Dermis microvascular lymphatic vessel endothelial cell (primary cell): ENCODE measurements around the gene GPRC5D. TPM values are rescaled to one million over a fixed set of nuclear protein-coding genes. Genes with fewer than 3 reads are reported as not detected.

ENCODE experiments used
- DNase-seq, 2 donors: peaks; one replicate each; pipeline versions ENCODE4 v3.0.0 to v3.0.0-alpha.2; 2010; ENCODE audit warnings: low read depth in 2 of 2
- total RNA-seq: library from RNA; depleted of rRNA; stranded (reverse); fragments of >200 nt; gene quantifications from 2 replicates; pipeline ENCODE4 v1.2.1, GENCODE V29; 2014

GPRC5D gene
- not detected in 2 replicates for total RNA-seq

DNA sequence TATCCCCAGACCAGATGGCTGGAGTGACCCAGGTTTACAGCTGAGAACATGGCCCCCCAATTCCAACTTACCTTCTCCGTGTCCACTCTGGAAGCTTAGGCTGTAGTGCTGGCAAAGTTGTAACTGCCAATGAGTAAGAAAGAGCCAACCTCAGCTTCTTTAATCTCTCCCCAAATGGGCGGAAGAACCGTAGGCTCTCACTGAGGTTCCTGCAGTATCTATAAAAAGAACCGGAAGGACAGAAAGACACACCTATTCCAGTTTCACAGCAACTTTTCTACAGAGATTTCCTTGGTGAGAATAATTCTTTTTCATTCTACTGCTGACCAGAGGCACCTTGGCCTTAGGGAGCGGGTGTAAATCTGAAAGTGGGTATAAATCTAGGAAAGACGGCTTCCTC lies at the start of gene GPRC5D:
TSS of gene GPRC5D (minus strand) at position 135 of the 400 bp plus-strand sequence. CDS start 1,786 bp downstream, outside the sequence.
- DNase-seq: no peak

DNA sequence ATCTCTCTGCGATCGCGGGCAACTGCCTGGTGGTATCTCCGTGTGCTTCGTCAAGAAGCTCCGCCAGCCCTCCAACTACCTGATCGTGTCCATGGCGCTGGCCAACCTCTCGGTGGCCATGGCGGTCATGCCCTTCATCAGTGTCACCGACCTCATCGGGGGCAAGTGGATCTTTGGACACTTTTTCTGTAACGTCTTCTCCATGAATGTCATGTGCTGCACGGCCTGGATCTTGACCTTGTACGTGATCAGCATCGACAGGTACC lies 49.7 kb upstream of the GPRC5D start:
- DNase-seq: no peak

DNA sequence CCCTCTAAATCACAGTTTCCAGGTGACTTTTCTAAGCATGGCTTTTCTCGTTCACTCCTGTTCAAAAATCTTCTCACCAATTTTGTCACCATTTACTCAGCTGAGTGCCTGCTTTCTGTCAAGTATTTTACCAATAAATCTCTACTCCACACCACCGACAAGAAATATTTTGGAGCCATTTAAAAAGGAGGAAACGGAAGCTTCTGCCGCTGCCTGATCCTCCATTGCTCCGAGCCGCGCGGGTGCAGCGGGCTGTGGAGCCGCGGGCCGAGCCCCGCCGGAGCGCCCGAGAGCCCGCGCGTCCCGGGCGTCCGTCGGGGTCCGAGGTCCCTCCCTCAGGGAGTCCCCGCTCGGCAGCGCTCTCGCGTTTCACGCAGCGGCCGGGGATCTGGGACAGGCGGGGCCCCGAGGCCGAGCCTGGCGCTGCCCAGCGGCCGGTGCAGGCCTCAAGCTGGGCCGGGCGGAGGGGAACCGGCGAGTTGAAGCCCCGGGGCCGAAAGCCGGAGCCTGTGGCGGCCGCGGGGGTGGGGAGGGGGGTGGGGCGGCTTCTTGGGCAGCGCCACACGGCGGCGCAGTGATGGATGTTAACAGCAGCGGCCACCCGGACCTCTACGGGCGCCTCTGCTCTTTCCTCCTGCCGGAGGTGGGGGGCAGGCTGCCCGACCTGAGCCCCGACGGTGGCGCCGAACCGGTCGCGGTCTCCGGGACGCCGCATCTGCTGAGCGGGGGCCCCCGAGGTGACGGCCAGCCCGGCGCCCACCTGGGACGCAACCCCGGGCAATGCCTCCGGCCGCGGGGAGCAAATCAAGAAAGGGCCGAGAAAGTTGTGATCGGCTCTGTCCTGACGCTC lies 49.2 kb upstream of the GPRC5D start:
- DNase-seq: peak; percentile 20 to 78

DNA sequence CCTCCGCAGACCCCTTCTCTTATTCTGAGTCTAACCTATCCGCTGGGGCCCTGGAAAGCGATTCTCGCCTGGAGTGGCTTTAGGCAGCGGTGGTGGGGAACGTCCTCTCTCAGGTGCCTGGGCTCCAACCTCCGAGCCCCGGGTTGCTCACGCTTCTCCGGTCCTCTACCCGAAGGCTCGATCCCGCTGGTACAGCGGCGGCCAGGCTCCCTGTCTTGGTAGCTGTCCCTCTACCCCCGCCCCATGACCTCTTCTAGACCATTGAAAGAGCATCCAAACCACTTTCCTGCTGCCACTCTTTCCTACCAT lies 48.6 kb upstream of the GPRC5D start:
- peak in 1 of 2 donors; percentile 10 for DNase-seq

DNA sequence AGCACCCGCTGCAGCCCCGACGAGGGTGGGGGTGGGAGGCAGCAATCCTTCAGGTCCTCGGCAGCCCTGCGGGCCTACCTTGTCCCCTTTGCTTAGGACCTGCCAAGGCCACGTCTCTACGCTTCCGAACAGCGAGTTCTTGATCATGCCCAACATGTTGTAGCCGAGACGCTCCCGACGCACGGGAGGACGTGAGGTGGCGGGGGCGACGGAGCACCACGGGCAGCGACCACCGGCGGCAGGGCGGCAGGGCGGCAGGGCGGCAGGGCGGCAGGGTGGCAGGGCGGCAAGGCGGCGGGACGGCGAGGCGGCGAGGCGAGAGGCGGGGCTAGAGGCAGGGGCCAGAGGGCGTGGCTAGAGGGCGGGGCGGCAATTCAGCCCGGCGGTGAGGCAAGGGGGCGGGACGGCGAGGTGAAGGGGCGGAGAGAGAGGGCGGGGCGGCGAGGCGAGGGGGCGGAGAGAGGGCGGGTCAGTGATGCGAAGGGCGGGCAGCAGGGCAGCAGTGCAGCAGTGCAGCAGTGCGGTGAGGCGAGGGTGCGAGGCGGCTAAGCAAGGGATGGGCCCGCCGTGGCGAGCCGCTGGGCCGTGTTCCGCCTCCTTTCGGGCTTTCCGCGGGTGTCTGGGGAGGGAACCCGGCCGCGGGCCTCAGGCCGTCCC lies 48.1 kb upstream of the GPRC5D start, which contains the start of gene HEBP1:
TSS of gene HEBP1 (minus strand) at position 307 of the 657 bp plus-strand sequence. CDS start at position 156, 151 bp downstream.
- DNase-seq: peak; percentile 70 to 95

DNA sequence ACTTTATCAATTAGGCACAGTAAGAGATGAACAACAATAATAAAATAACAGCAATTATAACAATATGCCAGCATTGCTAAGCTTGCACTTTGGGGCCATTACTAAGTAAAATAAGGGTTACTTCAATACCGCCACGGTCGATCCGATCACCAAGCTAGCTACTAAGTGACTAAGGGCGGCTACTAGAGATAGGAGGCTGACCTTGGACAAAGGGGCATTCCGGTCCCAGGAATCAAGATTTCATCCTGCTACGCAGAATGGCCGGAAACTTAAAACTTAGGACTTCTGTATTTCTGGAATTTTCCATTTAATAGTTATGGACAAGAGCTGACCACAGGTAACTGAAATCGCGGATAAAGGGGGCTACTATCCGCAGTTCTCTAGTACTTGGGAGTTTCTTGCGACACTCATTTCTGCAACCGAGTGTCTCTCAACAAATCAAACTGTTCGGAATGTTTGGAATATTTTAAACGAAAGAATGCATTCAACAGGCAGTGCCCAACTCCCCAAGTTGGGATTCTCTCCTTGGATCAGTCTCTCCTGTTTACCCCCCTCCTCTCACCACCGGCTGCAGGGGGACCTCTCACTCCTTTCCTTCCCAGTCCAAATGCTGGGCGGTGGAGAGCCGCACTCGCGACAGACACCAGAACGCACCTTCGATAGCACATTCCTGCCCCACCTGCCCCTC lies 47.4 kb upstream of the GPRC5D start:
- peak in 1 of 2 donors; percentile 32 for DNase-seq

DNA sequence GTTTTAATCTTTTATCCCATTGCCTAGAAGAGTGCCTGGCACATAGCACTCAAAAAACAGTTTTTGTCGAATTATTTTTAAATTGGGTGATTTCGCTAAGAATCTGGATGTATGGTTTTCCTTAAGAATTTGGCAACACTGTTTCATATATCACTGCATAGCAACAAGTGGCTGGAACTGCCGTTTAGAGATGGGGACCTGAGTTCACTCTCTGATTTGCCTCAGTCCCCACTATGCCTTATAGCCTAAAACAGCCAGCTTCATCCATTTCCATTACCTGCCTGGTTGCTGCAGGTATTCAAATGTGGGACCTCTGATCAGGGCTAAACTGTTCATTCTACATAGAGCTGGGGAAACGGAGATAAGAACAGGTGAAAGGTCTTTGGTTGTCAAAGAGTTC lies 46.3 kb upstream of the GPRC5D start:
- DNase-seq: no peak

DNA sequence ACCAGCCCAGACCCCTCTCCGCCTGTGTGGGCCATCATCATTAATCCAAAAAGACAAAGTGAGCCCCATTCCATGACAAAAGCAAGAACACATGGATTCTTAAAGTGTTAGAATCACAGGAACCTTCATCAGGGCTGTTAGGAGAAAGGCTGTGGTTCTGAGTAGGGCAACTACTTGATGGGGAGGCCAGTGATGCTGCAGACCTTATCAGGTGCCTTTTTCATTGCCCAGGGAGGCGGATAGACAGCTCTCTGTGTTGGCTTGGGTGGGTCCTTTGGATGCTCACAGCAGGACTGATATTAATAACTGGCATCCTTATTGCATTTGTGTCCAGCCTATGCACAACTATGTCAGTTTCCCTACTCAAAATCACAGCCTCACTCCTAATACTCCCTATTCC lies 45.8 kb upstream of the GPRC5D start:
- no peak for DNase-seq

DNA sequence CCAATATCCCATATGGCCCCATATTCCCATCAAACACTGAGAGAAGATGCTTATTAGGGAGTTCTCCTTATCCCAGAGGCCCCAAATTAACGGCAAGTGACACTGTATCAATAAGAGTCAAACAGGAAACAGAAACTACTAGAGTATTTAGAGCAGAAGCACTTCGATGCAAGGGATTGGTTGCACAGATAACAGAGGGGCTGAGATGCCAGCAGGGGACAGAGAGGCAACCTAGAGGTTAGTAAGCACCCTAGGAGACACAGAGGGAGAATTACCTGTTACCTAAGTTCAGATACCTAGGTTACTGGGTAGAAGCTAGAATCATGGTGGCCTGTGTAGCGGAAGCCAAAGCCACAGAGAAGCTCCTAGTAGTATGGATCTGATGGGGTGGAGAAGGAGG lies 45.2 kb upstream of the GPRC5D start:
- no peak for DNase-seq

DNA sequence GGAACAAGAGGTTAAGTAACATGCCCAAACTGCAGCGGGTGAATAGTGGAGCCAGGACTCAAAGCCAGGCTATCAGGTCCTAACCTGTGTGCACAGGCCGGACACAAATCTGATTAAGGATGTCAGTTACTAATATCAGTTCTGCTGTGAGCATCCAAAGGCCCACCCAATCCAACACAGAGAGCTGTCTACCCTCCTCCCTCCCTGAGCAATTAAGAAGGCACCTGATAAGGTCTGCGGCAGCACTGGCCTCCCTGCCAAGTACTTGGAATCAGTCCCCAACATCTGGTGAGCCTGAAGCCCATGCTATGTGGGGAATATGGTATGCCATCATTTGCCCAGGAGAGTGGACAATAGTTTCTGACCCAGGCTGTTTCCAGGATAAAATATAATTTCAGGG lies 44.2 kb upstream of the GPRC5D start:
- DNase-seq: no peak

DNA sequence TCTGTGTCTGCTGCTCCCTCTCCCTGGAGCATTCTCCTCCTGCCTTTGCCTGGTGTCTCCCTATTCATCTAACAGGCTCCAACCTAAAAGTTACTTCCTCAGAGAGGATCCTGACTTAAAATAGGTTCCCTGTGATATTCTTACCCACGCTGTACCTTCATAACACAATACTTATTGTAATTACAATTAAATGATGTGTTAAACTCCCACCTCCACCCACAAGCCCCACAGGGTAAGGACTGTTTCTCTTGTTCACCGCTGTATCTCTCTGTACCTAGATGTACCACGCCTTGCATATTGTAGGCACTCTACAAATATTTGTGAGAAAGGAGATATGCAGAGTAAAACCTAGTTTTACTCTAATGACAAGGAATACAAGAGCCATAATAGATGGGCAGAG lies 43.1 kb upstream of the GPRC5D start:
- DNase-seq: no peak

DNA sequence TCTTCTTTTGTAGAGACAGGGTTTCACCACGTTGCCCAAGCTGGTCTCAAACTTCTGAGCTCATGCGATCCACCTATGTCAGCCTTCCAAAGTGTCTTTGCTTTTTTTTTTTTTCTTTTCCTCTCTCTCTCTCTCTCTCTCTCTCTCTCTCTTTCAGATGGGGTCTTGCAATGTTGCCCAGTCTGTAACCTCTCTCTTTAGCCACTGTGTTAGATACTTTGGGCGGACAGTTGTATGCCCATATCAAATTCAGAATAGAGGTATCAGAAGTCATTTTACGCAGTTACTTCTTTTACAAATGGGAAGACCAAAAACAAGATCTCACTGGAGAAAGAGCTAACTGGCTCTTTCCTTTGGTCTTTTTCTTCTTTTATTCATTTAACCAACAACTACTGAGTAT lies 41.4 kb upstream of the GPRC5D start:
- no peak for DNase-seq

DNA sequence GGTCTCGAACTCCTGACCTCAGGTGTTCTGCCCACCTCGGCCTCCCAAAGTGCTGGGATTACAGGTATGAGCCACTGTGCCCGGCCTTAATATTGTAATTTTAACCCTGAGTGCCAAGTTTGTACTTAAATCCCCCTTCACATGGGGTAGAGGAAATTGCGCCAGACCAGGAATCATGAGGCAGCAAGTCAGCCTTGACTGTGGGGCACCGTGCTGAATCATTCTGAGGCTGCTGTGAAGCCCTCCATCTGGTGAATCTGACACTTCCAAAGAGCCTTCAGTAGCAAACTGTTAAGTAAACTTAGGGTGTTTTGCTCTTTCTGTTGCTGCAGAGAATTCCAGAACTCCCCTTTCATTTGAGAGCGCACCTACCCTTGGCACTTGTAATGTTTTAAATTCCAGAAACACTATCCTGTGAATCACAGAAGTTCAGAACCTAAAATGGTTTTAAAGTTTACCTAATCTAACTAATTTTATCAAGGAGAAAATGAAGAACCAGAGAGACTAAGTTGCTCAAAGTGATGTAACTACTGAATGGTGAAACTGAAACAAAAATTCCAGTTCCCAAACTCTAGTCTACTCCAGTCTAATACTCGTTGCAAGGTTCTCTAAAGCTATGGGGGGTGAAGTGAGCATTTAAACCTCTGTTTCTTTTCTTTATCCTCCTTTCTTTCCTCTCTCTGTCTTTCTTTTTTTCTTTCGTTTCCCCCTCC lies 40.6 kb upstream of the GPRC5D start:
- peak; percentile 73 to 78 for DNase-seq

DNA sequence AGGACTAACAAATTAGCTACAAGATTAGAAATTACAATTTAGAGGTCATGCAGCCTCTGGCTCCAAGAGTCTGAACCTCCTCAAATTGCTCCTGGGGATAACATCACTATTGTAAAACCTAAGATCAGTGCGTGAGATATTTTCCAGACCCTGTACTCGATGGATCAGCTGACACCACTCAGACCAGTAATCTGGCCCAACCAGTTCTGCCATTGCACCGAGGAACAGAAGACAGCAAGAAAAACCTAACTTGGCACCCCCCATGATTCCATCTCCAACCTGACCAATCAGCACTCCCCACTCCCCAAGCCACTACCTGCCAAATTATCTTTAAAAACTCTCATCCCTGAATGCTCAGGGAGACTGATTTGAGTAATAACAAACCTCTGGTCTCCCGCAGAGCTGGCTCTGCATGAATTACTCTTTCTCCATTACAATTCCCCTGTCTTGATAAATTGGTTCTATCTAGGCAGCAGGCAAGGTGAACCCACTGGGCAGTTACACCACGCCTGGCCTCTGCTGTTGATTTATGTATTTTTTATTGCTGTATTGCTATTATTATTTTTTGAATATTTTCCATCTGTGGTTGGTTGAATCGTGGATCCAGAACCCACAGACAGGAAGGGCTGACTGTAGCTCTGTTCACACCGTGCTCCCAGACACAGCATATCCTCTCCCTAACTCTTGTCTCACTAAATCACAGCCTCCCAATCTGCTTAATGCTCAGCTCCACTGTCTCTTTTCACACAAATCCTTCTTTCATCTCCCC lies 38.9 kb upstream of the GPRC5D start:
- DNase-seq: peak; percentile 11 to 28

DNA sequence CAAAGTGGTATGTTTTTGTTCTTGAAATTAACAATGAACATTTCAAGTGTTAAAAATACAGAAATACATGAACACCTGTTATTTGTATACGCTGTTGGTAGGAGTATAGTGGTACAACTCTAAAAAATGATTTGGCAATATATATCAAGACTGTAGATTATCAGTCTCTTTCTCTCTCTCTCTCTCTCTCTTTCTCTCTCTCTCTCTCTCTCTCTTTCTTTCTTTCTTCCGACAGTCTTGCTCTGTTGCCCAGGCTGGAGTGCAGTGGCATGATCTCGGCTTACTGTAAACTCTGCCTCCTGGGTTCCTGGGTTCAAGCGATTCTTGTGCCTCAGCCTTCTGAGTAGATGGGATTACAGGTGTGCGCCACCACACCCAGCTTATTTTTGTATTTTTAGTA lies 35.5 kb upstream of the GPRC5D start:
- no peak for DNase-seq

DNA sequence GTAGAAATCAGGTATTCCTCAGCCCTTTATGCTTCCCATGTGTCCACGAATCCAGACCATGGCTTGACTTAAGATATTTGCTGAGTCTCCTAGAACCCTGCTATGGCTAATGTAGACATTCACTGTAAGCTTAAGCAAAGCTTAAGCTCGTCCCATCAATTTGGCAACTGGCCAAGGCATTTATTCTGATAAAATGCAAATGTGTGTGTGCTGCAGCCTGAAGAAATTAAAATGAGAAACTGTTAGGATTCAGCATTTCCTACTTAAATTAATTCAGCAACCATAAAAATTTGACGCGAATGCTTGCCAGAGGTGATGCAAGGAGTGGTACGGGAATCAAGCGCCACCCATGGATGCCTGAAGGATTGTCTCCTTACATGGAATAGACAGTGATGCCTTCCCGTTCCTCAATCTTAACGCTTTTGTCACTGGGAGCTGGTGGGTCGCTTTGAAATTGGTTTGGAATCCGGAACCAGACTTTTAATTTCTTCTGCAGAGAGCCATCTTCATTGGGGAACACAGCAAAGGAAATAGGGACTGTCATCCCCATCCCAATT lies 34.9 kb upstream of the GPRC5D start:
- DNase-seq: no peak

DNA sequence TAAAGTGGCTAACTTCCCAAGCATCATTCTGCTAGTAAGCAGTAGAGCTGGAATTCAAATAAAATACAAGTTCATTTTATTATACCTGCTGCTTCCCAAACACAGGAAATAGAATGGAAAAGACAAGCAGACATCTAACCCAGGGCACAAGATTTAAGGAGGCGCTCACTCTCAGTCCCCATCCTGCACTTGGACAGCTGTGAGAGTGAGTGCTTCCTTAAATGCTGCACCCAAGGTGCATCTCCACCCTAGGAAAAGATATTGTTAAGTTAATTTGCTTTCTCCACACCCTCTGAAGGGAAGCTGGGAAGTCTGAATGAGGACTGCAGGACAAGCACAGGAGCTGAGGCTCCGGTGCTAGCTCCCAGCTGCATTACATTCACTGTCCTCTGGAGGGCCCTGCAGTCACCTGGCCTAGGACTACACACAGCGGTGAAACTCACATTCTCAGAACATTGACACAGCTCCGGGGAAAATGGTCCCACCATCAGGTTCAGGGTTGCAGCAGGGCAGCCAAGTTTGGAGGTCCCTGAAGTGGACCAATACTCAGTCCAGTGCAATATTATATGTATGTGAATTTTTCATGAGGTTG lies 33.9 kb upstream of the GPRC5D start:
- DNase-seq: peak; percentile 43 to 71

DNA sequence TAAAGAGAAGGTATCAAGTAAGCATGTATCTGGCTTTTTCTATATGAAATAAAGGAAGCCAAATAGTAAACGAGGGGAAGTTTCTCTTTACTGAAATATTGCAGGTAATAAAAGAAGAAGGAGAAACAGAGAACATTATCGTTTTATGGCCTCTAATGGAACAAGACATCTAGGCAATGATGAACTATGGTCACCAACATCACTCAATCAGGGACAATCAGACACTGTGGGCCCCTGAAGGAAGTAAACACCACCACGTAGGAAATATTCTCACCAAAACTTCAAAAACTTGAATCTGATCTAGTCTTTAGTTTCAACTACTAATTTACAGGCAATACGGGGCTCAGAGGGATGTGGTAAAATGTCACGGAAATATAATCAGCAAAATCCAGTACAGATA lies 32.2 kb upstream of the GPRC5D start:
- DNase-seq: no peak

DNA sequence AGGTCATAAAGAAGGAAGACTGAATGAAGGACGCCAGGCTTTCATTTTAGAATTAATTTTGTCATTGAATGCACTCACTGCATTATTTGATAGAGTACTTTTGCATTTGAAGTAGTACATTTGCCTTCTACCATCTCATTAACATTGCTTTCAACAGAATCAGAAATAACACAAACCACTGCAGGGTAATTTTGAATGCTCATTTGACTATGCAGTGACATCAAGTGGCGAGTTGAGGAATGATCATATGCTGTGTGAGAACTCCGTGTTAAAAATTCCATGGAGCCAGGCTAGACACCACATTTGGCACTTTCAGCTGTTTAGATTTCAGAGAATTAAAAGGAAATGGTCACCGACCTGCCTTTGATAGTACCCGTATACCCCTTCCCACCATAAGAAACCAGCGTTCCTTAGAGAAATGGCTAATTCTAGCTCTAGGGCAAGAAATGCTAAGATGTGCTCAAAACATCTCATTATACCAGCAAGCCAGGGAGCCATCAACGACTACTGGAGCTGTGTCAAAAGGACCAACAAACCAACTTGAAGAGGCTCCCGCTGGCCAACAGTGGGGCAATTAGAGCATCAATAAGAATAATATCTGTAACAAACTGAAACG lies 31.6 kb upstream of the GPRC5D start:
- peak; percentile 73 to 74 for DNase-seq

DNA sequence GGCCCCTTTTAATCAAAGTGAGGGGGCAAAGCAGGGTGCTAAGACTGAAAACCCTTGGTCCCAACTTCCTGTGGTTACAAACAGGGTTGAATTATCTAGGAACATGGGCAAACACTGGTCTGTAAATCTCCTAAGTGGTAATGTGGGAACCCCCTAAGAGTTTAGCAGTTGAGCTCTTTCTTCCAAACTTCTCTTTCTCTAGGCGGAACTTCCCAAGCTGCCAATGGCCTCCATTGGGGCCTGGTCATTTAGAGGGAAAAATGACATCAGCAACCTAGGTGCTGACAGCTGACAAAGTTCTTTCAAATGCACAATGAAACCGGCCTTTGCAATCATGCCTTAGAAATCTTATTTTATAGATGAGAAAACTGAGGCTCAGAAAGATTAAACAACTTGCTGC lies 30.4 kb upstream of the GPRC5D start:
- no peak for DNase-seq
